Measurements from ENCODE around the gene NOS1AP.

GRCh38 chr1:162236618-162237017 lies 167.1 kb downstream of the NOS1AP start:
- TF ChIP-seq YY1 (IDR thresholded peaks at IDR 0.05; ENCODE audit: insufficient read depth, insufficient read length) (no peak), ZNF274 (IDR thresholded peaks at IDR 0.05; ENCODE audit: low read depth, low read length) (no peak)
